NCI-H2227 treated with DMSO at 0.1 percent for 48 hours (cell line): Measurements from ENCODE around the gene ADIPOQ.
"Not testable (repeated sequence)": the region's sequence is repeated elsewhere in the genome, so short reads cannot be mapped to it uniquely, and the experiment has no call there.

Source experiments
- DNase-seq: peaks from one replicate; lab custom pipeline; 2025; lab: John Stamatoyannopoulos, UW

The ADIPOQ gene

DNA sequence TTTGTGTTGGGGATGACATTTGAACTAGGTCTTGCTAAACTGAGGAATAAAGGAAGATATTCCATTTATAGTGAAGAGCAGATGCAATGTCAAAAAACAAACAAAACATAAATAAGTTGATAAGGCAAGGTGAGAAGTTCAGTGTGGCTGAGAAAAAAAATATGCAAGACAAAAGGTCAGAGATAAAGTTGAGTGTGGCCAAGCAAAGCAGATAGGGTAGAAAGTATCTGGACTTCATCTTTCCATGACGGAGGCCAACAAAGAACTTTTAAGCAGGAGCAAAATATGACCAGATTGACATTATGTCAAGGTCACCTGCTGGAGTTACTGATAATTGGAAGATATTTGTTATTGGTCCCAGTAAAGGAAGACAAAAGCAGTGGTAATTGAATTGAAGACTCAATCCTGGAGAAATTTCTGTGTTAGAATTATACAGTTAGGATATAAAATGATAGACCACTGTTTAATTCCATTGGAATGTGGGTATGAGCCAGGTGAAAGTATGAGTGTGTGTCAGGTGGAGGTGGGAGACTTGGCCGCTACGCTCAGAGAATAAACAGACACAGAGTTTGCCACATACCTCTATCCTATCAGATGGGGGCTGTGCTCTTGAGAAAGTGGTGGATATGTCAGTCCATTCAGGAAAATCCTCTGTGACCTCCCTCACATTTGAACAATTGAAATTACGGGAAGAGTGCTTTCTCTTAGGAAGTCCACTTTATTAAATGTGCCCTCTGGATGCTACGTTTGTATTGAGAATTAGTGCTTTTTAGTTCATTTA lies 28.1 kb downstream of the ADIPOQ start:
- no peak for DNase-seq

DNA sequence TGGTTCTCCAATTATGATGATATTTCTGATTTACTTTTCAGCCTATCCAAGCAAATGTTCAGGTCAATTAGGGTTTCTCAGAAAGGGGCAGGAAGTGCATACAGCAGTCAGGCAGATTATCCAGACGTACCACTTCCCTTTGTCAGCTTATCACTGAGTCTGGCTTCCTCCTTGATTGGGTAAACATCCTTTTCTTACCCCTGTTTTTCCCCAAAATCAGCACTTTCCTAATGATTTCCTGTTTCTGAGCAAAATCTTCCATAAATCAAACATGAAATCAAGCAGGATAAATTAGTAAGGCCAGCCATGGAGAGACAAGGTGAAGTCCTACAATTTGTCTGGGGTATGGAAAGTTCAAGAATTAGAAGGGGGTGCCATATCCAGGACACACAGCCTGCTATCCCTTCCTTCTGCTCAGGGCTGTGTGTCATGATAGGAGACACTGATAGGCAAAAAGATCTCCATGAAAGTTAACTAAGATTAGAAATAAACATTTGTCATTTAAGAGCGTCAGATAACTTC lies 29.0 kb downstream of the ADIPOQ start:
- no peak for DNase-seq

DNA sequence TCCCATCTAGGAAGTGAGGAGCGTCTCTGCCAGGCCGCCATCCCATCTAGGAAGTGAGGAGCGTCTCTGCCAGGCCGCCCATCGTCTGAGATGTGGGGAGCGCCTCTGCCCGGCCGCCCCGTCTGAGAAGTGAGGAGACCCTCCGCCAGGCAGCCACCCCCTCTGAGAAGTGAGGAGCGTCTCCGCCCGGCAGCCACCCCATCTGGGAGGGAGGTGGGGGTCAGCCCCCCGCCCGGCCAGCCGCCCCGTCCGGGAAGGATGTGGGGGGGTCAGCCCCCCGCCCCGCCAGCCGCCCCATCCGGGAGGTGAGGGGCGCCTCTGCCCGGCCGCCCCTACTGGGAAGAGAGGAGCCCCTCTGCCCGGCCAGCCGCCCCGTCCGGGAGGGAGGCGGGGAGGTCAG lies 31.3 kb downstream of the ADIPOQ start:
- not testable (repeated sequence) for DNase-seq

DNA sequence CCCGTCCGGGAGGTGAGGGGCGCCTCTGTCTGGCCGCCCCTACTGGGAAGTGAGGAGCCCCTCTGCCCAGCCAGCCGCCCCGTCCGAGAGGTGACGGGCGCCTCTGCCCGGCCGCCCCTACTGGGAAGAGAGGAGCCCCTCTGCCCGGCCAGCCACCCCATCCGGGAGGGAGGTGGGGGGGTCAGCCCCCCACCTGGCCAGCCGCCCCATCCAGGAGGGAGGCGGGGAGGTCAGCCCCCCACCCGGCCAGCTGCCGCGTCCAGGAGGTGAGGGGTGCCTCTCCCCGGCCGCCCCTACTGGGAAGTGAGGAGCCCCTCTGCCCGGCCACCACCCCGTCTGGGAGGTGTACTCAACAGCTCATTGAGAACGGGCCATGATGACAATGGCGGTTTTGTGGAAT lies 31.7 kb downstream of the ADIPOQ start:
- DNase-seq = not testable (repeated sequence)

DNA sequence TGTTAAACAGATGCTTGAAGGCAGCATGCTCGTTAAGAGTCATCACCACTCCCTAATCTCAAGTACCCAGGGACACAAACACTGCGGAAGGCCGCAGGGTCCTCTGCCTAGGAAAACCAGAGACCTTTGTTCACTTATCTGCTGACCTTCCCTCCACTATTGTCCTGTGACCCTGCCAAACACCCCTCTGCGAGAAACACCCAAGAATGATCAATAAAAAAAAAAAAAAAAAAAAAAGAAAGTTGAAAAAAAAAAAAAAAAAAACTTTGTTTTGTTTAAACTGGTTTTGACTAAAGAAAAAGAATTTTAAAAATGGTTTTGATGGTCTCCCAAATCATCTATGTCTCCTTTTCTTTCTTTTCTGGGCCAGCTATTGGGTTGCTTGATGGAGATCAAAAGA lies 32.3 kb downstream of the ADIPOQ start:
- not testable (repeated sequence) for DNase-seq

DNA sequence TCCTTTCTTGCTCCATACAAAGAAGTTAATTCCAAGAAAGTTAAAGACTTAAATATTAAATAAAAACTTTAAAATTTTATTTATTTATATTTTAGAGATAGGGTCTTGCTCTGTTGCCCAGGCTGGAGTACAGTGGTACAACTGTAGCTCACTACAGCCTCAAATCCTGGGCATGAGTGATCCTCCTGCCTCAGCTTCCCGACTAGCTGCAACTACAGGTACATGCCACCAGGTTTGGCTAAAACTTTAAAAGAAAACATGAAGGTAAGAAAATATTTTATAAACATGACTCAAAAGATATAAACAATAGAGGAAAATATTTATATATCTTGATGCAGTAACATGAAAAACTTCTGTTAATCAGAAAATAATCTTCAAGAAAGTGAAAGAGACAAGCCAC lies 33.2 kb downstream of the ADIPOQ start:
- DNase-seq = no peak

DNA sequence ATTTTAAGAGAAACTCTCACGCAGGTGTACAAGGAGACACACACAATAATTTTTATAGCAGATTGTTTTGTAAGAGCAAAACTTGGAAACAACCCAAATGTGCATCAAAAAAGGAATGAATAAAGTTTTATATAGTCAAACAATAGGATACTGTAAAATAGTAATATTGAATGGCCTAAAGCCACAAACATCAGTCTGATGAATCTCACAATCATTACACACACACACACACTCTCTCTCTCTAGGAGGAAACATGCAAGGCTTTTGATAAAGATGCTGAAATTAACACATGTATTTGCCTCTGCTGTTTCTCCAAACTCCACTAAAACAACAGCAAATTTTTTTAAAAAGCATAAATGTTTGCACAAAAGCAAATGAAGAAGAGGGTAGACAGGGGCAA lies 37.3 kb downstream of the ADIPOQ start:
- no peak for DNase-seq

DNA sequence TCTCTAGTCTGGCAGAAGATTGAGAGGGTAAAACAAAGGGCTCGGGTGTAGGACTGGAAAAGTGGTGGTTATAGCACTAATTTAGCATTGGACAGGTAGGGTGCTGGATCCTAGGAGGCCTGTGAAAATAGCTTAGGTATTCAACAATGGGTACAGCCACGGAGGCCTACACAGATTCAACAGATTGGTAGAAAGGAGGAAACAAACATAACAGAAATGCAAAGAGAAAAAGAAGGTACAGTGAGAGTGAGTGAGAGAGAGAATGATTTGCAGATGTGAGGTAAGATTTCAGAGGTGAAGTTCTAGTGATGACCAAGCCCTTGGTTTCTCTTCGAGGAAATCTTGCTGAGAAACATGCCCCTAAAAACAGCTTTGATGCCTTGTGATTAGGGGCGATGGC lies 37.9 kb downstream of the ADIPOQ start:
- no peak for DNase-seq

DNA sequence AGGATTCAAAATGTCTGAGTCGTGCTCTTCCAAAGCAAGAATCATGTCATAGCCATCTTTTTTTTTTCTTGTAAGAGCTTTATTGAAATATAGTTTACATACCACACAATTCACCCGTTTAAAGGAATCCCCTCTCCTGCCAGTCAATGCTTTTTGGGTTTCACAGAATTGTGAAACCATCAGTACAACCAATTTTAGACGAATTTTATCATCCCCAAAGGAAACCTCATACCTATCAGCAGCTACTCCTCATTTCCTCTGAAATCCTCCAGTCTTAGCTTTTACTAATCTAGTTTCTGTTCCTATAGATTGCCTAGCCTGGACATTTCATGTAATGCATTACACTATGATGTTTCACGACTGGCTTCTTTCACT lies 39.6 kb downstream of the ADIPOQ start:
- DNase-seq = no peak

DNA sequence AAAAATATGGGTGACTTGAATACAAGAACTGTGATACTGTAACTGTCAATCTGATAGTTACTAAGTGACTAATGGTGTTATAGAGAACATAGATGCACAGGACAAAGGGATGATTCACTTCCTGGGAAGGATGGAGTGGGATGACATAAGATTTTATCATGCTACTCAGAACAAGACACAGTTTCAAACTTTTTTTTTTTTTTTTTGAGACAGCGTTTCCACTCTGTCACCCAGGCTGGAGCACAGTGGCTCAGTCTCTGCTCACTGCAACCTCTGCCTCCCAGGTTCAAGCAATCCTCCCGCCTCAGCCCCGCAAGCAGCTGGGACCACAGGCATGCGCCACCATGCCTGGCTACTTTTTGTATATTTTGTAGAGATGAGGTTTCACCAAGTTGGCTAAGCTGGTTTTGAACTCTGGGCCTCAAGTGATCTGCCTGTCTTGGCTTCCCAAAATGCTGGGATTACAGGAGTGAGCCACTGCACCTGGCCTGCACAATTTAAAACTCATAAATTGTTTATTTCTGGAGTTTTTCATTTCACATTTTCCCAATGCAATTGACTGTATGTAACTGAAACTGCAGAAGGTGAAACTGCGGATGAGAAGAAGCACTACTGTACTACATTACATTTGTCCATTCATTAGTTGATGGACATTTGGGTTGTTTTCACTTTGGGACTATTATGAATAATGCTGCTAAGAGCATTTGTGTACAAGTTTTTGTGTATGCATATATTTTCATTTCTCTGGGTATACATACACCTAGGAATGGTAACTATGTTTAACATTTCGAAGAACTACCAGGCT lies 40.6 kb downstream of the ADIPOQ start:
- no peak for DNase-seq

DNA sequence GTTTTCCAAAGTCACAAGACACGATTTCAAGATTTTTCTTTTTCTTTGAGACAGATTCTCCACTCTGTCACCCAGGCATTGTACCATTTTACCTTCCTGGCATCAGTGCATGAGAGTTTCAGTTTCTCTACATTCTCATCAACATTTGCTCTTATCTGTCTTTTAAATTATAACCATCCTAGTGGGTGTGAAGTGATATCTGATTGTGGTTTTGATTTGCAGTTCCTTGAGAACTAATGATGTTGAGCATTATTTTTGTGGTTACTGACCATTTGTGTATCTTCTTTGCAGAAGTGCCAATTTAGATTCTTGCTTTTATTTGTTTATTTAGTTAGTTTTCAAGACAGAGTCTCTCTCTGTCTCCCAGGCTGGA lies 41.2 kb downstream of the ADIPOQ start:
- no peak for DNase-seq

DNA sequence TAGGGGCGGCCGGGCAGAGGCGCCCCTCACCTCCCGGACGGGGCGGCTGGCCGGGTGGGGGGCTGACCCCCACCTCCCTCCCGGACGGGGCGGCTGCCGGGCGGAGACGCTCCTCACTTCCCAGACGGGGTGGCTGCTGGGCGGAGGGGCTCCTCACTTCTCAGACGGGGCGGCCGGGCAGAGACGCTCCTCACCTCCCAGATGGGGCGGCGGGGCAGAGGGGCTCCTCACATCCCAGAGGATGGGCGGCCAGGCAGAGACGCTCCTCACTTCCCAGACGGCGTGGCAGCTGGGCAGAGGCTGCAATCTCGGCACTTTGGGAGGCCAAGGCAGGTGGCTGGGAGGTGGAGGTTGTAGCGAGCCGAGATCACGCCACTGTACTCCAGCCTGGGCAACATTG lies 42.4 kb downstream of the ADIPOQ start:
- not testable (repeated sequence) for DNase-seq

DNA sequence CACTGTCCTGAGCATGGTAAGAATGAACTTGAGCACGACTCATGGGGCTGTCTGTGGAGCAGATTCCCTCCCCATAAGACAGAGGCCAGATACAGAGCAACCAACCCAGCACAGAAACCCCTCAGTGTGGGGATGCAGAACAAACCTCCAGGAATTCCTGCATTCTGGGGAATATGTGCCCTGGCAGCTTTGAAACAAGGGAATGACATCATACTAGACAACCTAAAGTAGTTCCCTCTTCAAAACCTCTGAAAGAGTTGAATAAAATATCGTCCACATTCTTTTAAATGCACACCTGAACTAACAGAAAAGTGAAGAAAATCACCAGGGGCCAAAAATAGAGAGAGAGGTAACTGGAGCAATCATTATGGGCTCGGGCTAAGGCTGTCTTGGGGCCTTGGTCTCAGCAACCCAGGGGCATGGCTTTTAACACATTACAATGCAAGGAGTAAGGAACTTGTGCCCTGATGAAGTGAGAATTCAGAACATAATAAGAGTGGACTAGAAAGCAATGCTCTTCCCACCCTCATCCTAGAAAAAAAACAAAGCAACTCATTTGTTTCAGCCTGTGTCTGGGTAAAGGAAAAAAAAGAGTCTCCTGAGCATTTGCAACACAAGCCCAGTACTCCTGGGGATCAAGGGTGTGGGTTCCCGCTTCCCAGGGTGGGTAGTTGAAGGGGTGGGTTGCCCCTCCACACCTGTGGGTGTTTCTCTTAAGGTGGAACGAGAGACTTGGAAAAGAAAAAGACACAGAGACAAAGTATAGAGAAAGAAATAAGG lies 43.9 kb downstream of the ADIPOQ start:
- DNase-seq = no peak

DNA sequence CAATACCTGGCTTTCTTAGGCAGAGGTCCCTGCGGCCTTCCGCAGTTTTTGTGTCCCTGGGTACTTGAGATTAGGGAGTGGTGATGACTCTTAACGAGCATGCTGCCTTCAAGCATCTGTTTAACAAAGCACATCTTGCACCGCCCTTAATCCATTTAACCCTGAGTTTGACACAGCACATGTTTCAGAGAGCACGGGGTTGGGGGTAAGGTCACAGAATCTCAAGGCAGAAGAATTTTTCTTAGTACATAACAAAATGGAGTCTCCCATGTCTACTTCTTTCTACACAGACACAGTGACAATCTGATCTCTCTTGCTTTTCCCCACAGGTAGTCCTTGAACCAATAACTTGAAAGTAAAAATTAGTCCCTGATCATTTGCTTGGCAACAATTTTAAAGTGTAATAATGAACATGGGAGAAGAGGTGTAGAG lies 45.0 kb downstream of the ADIPOQ start:
- DNase-seq = not testable (repeated sequence)

DNA sequence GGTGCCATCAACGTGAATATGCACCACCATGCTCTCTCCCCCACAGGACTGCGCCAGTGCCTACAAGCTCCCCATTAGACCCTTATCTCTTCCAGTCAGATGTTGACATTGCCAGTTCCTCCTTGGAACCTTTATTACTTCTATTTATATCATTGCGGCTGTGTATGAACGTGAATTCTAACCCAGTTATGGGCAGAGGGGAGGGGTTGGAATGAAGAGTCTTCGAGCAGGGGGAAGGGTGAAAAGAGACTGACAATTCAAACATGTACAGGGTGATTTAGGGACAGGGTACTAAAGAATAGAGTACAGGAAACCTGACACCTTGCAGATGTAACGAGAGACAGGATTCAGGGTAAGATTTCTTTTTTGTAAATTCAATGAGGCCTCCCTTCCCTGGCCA lies 46.1 kb downstream of the ADIPOQ start:
- DNase-seq = no peak

DNA sequence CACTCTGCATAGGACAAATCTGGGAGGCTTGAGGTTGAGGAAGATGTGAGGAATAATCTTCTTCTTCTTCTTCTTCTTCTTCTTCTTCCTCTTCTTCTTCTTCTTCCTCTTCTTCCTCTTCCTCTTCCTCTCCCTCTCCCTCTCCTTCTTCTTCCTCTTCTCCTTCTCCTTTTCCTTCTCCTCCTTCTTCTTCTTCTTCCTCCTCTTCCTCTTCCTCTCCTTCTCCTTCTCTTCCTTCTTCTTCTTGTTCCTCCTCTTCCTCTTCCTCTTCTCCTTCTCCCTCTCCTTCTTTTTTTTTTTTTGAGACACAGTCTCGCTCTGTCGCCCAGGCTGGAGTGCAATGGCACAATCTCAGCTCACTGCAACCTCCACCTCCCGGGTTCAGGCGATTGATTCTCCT lies 47.2 kb downstream of the ADIPOQ start:
- DNase-seq = not testable (repeated sequence)

DNA sequence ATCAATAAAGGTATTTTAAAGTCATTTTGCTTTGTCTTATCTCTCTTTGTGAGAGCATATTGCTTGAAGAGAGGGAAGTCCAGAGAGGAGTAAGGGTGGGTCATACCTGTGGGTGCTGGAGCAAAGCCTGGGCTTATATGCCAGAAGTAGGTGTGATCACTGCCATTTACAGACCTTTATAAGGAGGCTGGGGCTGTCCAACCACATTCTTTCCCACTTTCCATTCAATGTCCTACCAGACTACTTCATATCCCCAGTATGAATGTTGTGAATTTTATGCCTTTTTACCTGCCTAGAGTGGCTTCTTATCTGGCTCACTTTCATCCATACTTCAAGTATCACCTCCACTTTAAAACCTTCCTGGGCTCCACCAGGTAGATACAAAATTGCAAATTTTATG lies 48.4 kb downstream of the ADIPOQ start:
- DNase-seq = no peak

DNA sequence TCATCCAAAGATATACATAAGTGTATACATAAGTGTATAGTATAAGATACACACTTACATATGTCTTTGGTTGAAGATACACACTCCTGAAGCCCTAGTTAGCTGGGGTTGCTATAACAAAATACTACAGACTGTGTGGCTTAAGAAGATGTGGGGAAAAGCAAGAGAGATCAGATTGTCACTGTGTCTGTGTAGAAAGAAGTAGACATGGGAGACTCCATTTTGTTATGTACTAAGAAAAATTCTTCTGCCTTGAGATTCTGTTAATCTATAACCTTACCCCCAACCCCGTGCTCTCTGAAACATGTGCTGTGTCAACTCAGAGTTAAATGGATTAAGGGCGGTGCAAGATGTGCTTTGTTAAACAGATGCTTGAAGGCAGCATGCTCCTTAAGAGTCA lies 50.6 kb downstream of the ADIPOQ start:
- not testable (repeated sequence) for DNase-seq

DNA sequence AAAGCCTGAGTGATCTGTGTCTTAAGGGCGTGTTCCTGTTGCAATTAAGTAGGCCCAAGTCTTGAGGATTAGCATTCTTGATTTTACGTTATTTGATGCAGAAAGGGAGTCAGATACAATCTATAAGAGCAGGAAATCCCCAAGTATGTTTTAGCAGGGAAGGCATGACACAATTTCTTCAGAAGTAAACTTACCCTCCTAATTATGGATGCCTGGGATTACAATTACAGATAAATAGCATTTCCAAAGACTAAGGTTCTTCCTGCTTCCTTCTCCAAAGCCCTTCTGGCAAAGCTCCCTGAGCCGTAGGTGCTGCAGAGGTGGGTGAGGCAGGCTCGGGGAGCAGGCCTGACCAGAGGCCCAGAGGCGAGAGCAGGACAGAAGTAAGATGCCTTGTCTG lies 52.9 kb downstream of the ADIPOQ start:
- DNase-seq = no peak

DNA sequence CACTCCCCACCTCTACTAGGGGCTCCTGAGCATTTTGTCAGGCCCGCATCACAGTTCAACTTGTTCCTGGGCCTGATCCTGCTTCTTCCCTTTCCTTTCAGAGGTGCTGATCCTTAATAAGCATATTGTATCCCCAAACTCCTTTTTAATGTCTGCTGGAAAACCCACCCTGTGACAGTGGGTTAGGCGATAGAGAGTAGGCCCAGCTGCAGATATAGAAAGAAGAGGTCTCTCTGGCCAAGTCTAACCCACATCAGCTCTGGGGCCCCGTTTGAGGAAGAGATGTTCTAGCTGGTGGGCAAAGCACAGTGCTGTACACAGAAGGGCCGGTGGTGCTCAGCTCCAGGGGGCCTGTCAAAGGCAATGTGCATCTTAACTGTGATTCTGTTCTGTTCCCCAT lies 53.5 kb downstream of the ADIPOQ start:
- DNase-seq = no peak

DNA sequence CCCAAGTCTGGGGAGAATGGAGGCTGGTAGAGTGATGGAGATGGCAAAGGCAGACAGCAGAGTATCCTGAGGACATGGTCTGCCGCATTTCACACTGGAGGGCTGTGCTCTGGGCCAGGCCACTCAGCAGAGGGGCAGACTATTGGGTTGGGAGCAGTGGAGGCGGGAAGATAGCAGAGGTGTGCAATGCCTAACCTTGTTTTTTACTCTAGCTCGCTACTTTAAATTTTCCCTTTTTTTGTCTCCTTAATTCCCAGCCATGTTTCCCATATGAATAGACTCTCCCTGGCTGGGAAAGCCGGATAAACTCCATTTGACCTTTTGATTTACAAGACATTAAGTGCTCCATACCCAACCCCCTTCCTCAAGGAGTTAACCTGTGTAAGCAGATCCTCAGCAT lies 54.4 kb downstream of the ADIPOQ start:
- DNase-seq = no peak

DNA sequence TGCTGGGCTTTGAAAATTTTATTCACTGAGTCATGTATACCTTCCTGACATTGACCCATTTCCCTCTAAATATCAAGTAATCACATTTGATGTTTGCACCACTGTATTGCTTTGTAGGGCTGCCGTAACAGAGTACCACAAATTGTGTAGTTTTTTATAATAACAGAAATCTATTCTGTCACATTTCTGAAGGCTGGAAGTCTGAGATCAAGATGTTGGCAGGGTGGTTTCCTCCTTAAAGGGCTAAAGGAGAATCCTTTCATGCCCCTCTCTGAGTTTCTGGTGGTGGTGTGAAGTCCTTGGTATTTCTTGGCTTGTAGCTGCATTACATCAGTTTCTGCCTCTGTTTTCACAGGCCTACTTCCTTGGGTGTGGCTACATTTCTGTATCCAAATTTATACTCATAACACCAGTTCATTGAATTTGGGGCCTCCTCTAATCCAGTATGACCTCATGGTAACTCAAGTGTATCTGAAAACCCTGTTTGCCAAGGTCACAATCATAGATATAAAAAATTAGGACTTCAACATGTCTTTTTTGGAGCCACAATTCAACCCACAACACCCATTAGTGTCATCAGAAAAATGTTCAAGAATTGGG lies 58.7 kb downstream of the ADIPOQ start:
- no peak for DNase-seq
